NCI-H1436 (cell line): ENCODE results near the gene MEX3D.
"Not testable (repeated sequence)": the region's sequence is repeated elsewhere in the genome, so short reads cannot be mapped to it uniquely, and the experiment has no call there.

Experiments
- DNase-seq: peaks from one replicate; lab custom pipeline; 2025; lab: John Stamatoyannopoulos, UW

MEX3D gene

DNA sequence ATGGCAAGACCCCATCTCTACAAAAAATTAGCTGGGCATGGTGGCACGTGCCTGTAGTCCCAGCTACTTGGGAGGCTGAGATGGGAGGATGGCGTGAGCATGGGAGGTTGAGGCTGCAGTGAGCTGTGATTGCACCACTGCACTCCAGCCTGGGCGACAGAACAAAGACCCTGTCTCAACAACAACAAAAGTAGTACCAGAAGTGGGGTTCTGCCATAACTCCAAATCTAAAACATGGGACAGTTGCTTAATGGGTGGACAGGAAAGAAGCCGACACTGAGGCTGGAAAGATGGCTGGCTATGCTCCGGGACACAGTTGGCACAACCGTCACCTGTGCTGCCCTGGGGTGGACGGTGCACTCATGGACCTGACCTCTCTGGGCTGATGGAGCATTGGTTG, 32.4 kb downstream of the MEX3D start:
- DNase-seq: not testable (repeated sequence)

DNA sequence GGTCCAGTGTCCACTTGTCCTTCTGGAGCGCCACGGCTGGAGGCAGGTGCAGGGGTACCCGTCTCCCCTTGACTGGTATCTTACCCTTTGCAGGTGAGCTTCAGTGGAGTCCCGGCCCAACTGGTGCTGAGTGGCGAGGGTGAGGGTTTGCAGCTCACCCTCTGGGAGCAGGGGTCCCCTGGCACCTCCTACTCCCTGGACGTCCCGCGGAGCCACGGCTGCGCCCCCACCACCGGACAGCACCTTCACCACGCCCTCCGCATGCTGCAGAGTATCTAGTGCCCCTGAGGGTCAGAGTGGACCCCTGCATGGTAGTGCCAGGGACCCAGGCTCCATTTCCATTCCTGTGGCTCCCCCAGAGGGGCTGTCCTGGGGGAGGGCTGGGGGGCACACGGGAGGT, 33.2 kb downstream of the MEX3D start:
- DNase-seq: no peak

DNA sequence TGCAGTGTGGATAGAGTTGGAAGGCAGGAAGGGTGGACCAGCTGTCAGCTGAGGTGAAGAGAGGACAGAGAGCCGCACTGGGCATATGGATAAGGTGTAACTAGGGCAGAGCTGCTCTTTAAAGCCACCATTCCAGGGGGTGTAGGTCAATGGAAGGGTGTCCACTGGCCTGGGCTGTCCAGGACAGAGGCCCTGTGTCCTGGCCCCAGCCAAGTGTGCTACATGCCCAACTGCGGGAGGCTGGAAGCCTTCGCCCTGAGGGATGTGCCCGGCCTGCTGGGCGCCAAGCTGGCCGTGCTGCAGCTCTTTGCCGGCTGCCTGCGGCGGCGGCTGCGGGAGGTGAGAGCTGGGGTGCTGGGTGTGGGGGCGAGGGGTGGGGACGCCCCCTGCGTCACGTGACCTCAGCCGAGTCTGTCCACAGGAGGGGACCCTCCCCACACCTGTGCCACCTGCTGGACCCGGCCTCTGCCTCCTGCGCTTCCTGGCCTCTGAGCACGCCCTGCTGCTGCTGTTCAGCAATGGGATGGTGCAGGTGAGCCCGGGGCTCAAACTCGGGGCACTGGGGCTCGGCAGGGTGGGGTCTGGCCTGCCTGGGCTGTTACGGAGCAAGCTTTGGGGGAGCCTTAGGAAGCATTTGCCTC, 34.5 kb downstream of the MEX3D start:
- no peak for DNase-seq

- DNase-seq: no peak
Observed at GRCh38 chr19:1532003-1532402, 36.1 kb downstream of the MEX3D start.

DNA sequence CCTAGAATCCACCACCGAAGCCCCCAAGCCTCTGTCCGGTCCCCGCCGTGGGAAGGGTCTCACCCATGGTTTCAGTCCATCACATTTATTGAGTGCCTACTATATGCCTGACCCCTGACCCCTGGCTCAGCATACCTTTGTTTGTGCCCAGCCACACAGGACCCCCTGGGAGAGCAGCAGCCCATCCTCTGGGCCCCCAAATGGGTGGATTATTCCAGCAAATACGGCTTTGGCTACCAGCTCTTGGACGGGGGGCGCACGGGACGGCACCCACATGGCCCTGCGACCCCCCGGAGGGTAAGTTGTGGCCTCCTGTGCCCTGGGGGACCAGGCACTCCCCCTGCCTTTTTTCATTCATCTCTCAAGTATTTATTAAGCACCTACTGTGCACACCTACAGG, 36.5 kb downstream of the MEX3D start:
- DNase-seq: no peak

GRCh38 chr19:1530856-1531255, 37.3 kb downstream of the MEX3D start:
- DNase-seq: not testable (repeated sequence)

DNA sequence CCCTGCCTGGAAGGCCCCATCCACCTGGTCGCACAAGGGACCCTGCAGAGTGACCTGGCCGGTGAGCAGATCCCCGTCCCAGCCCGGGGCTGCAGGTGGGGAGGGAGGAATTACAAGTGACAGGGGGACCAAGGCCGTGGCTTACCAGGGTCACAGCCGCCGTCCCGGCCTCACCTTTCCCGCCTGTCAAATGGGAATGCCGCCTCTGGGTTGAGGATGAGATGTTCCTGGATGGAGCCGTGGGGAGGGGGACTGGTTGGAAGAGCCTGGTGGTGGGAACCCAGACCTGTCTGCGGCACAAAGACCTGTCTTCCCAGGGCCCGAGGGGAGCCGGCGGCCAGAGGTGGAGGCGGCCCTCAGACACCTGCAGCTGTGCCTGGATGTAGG, 38.7 kb downstream of the MEX3D start:
- no peak for DNase-seq

DNA sequence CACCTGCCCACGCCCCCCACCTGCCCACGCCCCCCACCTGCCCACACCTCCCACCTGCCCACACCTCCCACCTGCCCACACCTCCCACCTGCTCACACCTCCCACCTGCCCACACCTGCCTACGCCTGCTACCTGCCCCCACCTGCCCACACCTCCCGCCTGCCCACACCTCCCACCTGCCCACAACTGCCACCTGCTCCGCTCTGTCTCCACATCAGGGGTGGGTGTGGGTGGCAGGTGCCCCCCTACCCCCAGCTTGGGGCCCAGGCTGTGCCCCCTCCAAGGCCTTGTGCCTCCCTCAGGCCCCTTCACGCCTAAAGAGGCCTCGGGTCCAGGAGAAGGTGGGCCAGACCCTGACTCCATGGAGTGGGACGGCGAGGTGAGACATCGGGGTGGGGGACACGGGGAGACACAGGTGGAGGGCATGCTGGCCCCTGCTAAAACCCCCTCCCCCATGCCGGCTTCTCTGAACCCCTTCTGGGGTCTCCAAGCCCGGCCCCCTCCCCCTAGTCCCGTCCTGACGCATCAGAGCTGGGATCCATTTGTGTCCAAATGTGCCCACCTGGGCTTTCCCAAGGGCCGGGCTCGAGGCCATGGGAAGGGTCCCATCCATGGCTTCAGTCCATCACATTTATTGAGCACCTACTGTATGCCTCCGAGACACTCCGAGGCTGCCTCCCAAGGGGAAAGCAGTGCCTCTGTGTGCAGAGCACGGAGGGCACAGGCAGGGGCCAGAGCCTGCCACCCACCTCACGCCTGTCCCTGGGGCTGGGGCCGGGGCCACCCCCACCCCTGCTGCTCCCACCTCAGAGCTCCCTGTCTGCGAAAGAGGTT, 39.3 kb downstream of the MEX3D start:
- no peak for DNase-seq

- DNase-seq: no peak
Observed at GRCh38 chr19:1527650-1528309, 40.3 kb downstream of the MEX3D start.

DNA sequence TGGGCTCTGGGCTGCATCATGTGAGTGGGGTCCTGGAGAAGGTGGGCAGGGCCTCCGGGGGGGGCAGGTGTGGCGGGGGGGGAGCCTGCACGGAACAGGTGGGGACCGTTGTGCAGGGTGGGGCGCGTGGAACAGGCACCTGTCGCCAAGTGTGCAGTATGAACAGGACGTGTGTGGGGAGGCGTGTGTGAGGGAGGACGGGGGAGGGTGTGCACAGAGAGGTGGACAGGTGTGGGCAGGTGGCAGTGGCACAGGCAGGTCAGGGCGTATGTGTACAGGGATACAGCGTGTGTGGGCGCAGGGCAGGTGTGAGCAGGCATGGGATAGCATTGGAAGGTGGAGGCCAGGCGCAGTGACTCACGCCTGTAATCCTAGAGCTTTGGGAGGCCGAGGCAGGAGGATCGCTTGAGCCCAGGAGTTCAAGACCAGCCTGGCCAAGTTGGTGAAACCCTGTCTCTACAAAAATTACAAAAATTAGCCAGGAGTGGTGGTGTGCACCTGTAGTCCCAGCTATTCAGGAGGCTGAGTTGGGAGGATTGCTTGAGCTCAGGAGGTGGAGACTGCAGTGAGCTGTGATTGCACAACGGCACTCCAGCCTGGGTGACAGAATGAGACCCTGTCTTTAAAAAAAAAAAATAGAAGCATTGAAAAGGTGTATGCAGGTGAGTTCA, 41.0 kb downstream of the MEX3D start:
- DNase-seq: no peak

DNA sequence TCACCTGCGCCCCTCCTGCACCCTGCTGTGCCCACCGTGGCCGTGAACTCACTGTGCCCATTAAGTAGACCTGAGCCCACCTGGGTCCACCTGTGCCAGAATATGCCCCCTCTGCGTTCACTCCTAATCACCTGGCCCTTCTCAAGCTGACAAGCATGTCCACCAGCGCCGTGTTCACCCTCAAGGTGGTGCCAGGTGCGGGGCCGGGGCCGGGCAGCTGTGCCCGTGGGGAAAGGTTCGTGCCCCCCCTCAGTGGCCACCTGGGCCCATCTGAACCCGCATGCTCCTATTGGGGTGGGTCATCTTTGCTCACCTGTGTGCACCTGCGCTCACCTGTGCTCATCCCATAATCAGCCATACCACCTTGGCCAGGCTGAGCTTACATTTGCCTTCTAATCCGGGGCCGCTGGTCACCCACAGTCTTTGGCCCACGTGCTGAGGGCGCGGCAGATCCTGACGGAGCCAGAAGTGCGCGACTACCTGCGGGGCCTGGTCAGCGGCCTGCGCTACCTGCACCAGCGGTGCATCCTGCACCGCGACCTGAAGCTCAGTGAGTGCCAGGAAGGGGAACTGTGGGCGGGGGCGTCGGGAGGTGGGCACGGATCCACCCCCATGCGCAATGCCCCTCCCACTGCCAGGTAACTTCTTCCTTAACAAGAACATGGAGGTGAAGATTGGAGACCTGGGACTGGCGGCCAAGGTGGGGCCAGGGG, 41.9 kb downstream of the MEX3D start:
- no peak for DNase-seq

DNA sequence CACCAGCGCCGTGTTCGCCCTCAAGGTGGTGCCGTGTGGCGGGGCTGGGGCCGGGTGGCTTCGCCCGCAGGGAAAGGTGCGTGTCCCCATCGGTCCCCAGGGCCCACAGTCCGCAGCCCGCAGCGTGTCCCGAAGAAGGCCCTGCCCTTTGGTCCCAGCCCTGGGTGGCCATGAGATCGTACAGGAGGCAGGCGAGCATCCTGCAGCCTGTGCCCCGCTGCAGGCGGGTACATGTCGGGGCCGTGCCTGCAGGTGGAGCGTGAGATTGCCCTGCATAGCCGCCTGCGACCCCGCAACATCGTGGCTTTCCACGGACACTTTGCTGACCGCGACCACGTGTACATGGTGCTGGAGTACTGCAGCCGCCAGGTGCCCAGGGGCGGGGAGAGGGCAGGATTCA, 42.8 kb downstream of the MEX3D start:
- DNase-seq: no peak

- DNase-seq: no peak
Observed at GRCh38 chr19:1524972-1525325, 43.2 kb downstream of the MEX3D start.

- no peak for DNase-seq
Observed at GRCh38 chr19:1524287-1524971, 43.7 kb downstream of the MEX3D start.

GRCh38 chr19:1523412-1524286, 44.5 kb downstream of the MEX3D start, which contains the start of gene PLK5:
PLK5 (plus strand) TSS chr19:1524077; CDS start chr19:1526997, 2,920 bp downstream.
- DNase-seq: no peak

- no peak for DNase-seq
Observed at GRCh38 chr19:1522838-1523237, 45.3 kb downstream of the MEX3D start.

- DNase-seq: no peak
Observed at GRCh38 chr19:1522061-1522460, 46.1 kb downstream of the MEX3D start.

DNA sequence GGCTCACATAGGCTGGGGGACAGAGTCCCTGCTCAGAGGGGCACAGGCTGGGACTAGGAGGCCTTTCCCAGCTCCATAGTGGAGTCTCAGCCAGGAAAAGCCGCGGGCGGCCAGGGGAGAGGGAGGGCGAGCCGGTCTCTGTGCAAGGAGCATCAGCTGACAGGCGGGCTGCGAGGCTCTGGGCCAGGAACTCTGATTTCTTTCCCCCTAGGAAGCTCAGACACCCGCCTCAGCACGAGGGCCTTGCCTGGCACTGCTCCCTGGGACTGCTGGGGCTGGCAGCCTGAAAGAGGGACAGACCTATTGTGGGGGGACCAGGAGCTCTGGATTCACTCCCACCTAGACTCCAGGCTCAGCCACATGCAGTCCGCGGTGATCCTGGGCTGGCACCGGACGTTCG, 46.5 kb downstream of the MEX3D start:
- no peak for DNase-seq

GRCh38 chr19:1520203-1520780, 47.8 kb downstream of the MEX3D start:
- no peak for DNase-seq

GRCh38 chr19:1519802-1520201, 48.3 kb downstream of the MEX3D start:
- DNase-seq: not testable (repeated sequence)
